Bone marrow (tissue), 2 donors: ENCODE results near the gene MTMR1.

Source experiments
- DNase-seq, 2 donors: peaks; one replicate each; lab custom pipeline; 2025; lab: John Stamatoyannopoulos, UW

Gene MTMR1

DNA sequence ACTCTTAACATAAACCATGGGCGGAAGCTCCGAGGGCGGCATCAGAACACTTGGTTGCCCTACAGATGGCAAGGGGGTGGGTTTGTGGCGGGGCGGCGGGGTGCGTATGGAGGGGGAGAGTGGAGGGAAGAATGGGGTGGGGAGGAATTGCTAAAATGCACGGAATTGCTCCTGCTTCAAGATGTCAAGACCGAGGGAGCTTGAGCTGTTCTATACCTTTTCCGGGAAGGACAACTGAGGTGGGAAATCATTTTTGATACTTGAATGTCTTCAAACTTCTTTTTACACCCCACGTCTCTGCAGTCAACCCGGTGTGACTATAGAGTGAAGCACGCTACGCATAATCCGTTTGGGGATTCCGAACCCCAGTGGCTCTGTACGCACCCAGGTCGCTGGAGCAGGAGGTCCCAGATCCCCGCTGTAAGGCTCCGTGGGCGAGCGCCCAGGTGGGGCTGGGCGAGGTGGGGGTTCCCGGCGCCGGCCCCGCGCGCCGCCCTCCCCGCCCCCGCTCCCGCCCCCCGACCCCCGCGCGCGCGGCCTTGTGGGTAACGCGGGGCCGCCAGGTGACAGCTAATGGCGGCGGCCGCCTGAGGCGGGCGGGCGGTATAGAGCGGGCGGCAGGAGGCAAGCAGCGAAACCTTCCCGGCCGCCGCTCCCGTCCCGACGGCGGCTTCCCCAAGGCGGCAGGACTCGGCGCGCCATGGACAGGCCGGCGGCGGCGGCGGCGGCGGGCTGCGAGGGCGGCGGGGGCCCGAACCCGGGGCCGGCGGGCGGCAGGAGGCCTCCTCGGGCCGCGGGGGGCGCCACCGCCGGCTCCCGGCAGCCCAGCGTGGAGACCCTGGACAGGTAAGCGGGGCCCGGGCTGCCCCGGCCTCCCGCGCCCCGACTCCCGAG, at the start of gene MTMR1:
MTMR1 (plus strand) TSS at position 566 of the 894 bp plus-strand sequence; CDS start at position 701, 135 bp downstream.
- peak in 1 of 2 donors; percentile 18 for DNase-seq

DNA sequence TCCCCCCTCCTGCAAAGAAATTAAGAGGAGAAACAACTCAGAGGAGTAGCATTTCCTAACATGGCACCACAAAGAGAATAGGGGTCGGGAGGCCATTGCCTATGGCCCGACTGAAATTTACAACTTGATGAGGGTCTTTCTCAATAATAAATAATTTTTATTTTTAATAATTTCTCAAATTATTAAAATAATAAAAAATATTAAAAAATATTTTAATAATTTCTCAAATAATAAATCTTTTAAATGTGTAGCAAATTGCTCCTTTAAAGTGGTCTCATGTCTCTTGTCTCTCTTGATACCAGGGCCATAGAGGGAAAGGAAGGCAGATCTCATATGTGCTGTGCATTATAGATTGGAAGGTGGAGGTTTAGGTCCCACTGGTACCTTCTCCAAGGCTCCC, 49.2 kb upstream of the MTMR1 start:
- no peak for DNase-seq

DNA sequence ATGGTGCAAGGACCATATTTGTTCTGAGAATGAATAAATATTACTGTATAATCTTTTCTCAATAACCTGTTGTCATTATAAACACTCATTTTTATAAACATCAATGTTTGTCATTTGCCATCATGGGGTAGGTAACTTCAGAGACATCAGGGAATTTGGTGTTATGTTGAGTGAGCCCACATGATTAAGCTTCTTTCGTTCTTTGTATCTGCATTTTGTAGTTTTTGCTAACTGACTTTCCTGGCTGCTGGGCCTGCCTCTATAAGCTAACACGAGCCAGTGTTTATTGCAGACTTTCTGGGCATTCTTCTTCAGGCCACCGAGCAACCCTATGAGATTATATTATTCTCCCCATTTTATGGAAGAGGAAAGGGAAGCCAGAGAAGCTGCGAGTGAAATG, 48.8 kb upstream of the MTMR1 start:
- DNase-seq: no peak

DNA sequence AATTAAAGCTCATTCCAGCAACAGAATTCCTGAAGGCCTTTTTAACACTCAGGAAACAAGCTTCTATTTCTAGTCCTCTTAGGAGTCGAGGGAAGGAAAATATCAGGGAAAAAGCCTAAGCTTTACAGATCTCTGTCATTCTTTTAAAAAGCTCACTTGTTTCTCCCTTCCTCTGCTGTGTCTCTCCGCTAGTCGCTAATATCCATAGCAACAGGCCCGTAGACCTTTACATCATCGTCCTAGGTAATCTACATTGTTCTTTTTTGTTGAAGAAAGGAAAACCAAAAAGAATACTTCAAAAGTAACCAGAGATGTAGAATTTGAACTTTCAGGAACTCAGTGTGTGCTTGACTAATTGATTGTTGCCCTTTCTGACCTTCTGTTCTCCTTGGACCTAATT, 45.9 kb upstream of the MTMR1 start:
- no peak for DNase-seq

DNA sequence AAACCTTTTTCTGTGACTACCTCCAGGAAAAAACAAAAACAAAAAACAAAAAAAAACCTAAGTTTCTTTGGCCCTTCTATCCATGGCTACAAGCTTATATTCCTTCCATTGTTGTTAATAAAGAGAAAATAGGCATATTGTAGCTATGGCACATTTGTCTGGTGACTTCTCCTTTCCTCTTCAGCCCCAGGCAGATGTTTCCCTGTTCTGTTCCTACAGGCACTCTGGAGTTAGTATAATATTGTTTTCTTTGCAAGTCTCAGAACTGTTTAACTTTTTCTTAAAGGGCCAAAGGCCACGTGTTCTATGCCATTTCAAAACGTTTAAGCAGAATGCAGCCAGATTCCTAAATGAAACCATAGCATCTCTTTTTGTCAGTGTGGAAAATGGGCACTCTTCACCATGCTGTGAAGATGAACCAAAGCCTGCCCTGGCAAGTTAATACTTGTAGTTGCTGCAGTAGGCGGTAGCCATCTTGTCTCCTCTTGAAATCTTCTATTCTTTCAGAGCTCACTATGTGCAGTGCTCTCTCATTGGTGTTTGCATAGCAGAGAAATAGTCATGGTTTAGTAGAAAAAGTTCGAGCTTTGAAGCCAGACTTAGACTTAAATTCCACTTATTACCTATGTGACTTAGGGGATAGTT, 44.8 kb upstream of the MTMR1 start:
- no peak for DNase-seq

DNA sequence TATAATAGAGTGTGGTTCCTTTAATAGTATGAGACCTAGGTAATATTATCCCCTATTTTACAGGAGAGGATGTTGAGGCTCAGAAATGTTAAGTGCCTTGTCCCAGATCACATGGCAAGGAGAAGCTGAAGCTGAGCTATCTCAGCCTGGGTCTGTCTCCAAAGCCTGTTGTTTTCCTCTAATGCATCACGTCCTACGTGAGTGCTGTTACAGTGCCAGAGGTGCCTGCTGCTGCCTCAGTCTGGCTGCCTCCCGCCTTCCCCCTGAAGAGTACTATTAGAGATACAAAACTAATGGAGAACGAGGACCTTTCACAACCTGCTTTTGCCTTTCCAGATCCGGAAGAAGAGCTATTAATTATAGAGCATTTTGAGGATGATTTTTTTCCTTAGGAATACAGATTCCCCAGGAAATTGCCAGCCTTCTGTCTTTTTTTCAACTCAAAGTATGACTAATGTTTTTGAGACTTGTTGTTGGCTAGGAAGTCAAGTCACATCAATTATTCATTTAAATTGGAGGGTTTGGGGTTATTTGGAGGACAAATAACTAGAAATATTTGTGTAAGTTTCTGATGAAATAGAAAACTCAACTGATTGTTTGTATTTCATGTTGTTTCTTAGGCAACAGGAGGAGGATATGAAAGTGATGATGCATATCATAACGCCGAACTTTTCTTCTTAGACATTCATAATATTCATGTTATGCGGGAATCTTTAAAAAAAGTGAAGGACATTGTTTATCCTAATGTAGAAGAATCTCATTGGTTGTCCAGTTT, 43.9 kb upstream of the MTMR1 start:
- DNase-seq: no peak

DNA sequence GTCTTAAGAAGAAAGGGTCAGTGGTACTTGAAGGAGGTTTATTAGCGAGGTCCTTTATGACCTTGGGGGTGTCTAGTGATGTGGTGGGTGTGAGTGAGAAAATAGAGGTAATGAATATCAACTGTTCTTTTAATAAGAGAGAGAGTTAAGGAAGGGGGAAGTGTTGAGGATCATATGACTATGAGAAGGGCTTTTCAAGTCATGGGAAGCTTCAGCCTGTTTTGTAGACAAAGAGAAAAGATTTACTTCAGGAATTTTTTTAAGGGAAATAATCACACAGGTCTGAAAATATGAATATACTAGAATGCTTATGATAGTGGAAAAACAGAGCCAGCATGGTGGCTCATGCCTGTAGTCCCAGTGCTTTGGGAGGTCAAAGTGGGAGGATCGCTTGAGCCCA, 41.3 kb upstream of the MTMR1 start:
- DNase-seq: no peak

DNA sequence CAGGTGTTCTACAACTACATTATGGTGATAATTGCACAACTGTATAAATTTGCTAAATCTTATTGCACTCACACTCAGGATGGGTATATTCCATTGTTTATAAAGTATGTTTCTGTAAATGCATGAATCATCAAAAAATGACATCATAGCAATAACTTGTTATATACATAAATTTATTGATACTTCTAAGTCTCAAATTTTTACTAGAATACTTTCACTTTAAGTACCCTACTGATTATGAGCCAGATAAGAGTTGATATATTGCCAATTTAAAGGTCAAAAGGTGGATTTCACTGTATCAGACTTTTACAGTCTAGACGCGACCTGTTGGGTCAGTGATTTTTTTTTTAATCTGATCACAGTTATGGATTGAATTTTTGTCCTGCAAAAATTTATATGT, 37.4 kb upstream of the MTMR1 start:
- no peak for DNase-seq

DNA sequence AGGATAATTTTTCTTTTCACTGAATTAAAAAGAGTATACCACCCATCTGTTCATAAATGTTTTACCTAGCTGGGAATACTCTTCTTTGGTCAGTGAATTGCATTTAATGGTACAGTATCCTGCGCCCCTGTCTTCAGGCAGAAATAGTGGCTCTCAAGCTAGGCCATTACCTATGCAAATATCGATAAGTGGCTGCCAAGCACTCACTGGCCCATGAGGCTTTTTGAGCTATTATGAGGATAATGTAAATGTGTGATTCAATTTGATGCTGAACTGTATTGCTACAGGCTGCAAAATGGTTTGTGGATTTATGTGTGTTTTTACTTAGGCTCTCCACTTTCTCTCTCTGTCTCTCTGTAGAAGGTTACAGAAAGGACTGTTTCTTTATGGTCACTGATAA, 30.1 kb upstream of the MTMR1 start:
- no peak for DNase-seq

DNA sequence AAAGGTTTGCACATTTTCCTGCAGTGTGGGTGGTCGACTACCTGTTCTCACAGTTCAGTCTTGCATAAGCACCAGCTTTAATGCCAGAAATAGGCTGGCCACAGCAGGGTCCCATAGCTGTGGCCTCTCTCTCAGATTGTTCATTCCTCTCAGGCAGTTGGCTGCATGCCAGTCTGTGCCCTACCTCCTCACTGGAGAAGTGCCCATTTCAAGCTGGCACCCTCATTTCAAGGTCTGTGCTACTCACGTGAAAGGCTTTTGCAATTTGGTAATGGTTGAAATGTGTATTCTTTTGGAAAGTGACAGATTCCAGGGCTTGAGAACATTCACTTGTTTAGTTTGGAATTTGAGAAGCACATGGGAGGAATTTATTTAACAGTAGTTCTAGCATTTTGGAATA, 28.9 kb upstream of the MTMR1 start:
- no peak for DNase-seq

DNA sequence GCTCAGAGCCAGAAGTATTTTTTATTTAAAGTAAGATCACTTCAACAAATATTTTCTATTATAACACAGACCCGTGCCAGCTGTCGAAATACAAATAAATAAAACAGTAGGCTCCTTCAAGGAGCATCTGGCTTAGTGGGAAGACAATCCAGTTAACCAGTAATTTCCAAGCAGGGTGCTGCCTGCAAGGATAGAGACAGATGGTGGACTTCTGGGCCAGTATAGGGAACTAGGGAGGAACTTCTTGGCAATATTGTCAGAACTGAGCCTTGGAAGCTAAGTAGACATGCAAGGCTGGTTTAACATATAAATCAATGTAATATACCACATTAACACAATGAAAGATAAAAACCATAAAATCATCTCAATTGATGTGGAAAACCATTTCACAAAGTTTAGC, 17.0 kb upstream of the MTMR1 start:
- DNase-seq: no peak

DNA sequence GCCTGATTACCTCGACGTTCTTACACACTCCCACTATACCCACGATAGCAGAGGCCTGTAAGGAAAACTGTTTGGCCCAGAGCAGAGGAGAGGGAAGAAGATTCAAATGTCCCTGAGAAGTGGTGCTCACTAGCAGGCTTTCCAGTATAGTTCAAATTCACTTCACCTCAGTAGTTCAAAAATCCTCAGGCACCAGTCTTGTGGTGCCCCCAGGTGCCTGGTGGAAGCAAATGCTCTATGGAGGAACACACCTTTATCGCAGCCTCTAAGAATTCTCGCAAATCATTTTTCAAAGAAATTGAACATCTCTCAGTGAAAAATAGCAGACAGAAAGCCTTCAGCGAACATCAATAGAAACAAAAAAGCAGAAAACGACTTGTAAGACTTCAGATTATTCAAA, 12.2 kb upstream of the MTMR1 start:
- no peak for DNase-seq

DNA sequence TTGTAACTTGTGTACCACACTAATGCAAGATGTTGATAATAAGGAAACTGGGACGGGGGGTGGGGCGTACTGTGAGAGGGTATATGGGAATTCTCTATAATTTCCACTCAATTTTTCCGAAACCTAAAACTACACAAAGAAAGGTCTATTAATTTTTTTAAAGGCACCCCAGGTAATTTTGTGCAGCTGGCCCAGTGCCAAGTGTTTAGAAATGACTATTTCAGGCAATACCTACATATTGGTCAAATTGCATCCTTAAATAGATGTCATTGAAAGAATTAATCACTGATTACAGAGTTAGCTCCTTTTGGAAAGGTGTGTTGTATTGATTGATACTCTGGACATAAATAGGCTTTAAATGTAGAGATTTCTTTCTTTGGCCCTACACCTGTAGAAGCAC, 10.1 kb upstream of the MTMR1 start:
- no peak for DNase-seq

DNA sequence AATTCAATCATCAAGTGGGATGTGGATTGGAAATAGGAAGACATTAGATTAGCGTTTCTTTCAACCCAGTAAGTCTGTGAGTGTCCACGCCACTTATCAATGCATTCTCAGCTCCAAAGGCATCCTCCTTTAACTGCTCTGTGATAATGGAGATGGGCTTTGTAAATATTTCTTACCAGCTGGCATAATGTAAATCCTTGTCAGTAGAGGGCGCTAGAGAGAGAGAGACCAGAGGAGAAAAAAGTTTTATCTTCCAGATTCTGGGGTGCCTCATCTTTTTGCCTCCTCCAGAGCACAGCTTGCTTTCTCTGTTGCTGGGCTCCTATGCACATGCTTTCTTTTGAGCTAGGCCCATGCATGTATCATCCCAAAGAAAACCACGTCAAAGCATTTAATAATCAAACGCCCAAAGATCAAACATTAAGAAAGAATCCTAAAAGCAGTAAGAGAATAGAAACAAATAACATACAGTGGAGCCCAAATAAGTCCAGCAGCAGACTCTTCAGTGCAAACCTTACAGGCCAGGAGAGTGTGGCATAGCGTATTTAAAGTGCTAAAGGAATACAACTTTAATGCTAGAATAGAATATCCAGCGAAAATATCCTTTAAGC, 9.6 kb upstream of the MTMR1 start:
- peak in 1 of 2 donors; percentile 20 for DNase-seq

DNA sequence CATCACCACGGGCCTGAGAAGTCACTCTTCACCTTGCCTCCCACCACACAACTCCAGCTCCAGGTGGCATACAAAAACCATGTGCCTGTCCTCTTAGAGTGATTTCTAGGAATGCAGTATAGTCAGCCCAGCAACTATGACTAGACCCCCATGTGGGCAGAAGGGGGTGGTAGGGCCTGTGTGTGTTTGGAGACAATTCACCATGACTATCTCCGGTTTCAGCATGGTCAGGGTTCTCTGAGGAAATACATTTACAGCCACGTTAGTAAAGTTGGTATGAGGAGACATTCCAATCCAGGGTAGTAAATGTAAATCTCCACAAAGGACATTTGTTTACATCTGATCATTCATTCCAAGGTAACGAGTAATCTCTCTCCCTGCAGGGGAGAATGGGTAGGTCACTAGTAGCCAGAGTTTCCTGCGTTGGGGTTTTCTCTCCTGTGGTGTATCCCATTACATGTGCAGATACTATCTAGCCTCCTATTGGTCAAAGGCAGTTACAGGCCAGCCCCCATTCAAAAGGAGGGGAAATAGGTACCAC, 4.2 kb upstream of the MTMR1 start:
- DNase-seq: no peak

DNA sequence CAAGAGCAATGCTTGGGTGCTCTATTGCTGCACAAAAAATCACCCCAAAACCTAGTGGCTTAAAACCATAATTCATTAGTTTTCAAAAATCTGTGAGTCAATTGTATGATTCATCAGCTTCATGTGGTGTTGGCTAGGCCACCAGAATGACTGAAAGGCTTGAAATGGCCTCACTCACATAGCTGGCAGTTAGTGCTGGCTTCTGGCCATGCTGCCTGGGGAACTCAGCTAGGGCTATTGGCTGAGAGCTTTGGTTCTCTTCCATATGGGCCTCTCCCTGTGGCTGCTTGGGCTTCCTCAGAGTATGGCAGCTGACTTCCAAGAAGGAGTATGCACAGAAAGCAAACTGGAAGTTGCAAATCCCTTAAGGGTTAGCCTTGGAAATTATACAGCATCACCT, 3.1 kb upstream of the MTMR1 start:
- DNase-seq: no peak

DNA sequence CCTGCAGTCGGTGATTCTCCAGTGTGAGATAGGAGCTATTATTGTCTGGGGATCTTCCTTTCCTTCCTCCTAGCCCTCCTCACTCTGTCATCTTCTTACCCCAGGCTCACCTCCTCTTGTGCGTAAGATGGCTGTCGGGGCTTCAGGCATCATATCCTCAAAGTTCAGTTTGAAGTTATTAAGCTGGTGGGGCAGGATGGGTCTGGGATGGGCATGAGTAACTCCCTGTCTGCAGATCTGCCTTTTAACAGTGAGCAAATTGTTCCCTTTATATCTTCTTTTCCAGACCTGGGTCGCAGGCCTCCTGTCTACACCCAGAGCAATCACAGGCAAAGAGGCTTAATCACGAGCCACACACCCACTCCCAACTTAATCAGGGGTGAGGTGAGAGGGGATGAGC, 900 bp upstream of the MTMR1 start:
- DNase-seq: no peak

DNA sequence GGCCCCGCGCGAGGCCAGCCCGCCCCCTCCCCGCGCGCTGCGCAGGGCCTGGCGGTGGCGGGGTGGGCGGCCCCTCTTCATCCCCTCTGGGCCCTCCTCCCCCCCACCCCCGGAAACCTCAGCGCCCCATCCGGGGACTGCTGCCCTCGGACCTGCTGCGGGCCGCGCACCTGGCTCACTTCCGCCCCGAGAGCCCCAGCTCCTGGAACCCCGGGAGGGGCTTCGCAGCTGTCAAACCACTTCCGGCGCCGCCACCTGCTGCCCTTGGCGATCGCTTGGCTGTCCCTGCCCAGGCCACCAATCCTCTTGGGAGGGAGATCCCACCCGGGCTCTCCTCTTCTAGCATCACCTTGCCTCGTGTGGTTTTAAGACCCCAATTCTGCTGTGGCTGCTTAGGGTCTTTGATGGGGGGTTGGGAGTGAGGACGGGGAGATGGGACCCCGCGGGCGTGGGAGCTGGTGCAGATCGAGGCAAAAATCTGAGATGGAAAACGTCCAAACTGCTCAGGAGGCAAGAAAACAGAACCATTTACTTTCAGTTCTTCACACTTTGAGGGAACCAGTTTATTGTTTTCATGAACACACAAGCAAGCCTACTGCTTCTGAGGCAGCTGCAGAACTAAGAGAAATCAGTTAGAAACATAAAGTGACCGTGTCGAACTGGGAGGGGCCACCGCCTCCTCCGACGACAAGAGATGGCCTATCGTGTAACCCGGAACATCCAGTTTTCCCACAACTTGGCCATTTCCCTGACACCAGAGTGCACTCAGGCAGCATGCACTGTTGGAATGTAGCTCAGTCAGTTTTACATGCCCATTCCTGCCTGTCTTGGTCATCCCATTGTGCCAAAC, 754 bp downstream of the MTMR1 start:
- DNase-seq: peak in 1 of 2 donors; percentile 3

DNA sequence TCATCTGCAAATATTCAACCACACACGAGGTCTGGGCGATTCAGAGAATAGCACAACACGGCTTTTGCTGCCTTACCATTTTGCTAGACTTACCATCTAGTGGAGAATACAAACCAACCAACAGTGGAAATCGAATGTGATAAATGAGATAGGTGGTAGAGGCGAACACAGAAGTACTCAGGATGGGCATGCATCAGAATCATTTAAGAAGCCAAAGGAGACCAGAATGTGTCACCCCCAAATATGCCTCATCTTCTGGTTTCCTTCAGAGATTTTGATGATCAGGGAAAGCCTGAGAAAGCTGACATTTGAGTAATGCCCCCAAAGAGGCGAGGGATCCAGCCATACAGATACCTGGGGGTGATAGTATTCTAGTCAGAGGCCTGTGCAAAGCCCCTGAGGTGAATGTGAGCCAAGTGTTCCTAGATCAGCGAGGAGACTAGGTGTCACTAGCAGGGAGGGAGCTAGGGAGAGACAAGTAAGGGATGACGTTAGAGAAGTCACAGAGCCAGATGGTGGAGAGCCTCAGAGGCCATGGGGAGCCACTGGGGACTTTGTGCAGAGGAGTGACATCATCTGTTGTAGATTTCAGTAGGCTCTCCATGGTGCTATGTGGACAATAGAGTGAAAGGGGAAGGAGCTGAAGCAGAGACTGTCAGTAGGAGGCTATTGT, 1.7 kb downstream of the MTMR1 start:
- DNase-seq: no peak

DNA sequence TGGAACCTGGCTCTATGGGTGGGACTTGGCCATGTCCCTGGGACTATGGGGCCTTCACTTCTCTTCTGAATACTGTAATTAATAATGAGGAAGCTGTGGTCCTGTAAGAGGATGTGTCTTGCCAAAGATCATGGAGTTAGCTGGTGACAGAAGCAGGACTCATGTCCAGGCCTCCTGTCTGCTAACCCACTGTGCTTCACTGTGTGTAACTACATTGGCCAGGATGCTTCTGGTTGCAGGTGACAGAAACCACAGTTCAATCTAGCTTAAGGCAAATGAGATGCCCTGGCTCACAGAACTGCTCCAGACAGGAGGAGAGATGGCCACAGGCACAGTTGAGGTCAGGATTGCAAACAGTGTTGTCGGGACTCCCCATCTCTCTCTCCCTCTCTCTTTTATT, 3.1 kb downstream of the MTMR1 start:
- DNase-seq: no peak

DNA sequence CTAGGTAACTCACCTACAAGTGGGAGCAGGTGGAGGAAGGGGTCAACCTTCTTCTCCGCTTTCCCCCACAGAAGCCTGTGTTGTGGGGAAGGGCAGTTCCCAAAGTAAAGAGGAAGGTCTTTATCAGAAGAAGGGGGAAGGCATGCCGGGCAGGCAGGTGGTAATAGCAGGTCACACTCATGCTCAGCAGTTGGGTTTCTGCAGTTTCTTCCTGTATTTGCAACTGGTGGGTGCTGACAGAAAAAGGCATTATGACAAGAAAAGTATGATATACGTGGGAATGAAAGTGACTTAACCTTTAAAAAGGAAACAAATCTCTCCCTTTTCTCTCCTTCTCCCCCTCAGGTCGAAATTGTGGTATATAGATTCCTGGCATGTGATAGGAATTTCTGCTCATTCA, 3.7 kb downstream of the MTMR1 start:
- no peak for DNase-seq
